Skin of body (tissue), 2 donors: ENCODE data around the gene ADGRA3. TPM values are rescaled to one million over a fixed set of nuclear protein-coding genes. Genes with fewer than 3 reads are reported as not detected.

Experiments used
- DNase-seq: peaks from one replicate; lab custom pipeline; 2025; lab: John Stamatoyannopoulos, UW
- total RNA-seq: library from RNA; depleted of rRNA; stranded (reverse); fragments of >200 nt; gene quantifications from one replicate; pipeline ENCODE4 v1.2.3, GENCODE V29; 2014

Gene ADGRA3
- total RNA-seq, 1 donor from 2014 or later = 54.9 TPM

- DNase-seq = no peak
These were observed 7.5 kb downstream of the ADGRA3 start for GRCh38 chr4:22508376-22508775.

DNA sequence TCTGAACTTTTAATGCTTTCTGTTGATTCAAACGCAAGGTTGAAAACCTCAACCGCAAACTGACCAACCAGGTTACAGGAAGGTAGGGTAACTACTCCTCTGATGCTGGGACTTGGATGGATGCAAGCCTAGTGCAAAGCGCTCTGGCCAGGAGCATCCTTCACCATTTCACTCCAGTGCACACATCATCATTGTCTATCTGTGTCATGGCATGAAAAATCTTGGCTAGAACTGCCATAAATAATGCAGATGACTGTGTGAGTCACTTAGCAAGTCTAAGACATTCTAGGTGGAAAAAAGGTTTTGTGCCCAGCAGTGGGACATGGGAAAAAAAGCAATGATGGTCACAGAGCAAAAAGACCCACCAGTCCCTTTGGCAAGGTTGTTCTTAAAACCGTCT is 10.9 kb downstream of the ADGRA3 start:
- DNase-seq = no peak

DNA sequence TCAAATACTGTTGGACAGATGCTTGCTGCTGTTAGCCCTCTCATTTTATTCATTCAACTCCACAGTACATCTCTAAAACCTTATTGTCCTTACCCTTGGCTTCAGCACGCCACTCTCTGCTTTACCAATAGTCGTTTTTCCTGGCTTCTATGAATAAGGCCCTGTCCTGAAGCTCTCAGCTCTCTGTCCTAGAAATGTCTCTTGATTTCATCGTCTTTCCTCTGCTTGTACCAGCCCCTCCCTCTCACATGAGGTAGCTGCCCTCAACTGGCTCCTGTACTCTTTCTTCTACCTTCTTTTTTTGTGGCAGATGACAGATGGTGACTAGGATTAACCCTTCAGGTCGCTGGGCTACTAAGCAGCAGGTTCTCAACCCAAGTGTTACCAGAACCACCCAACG is 11.4 kb downstream of the ADGRA3 start:
- DNase-seq = no peak

- no peak for DNase-seq
These were observed 12.7 kb downstream of the ADGRA3 start for GRCh38 chr4:22502895-22503814.

DNA sequence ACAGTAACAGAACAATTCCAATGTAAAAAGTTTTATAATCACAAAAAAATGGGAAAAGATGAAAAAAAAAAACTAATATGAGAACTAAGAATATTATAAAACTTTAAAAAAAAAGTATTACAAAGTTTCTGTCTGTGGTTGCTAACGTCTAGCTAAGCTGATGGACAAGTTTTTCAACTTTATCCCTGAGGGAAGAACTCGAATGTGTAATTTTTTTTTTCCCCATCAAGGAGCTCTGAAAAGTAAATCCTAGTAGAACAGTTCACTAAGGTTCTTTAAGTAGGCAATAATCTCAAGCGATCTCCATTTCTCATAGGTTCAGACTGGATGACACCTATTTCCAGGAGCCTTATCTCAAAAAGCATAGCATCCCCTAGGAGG is 14.2 kb downstream of the ADGRA3 start:
- no peak for DNase-seq

DNA sequence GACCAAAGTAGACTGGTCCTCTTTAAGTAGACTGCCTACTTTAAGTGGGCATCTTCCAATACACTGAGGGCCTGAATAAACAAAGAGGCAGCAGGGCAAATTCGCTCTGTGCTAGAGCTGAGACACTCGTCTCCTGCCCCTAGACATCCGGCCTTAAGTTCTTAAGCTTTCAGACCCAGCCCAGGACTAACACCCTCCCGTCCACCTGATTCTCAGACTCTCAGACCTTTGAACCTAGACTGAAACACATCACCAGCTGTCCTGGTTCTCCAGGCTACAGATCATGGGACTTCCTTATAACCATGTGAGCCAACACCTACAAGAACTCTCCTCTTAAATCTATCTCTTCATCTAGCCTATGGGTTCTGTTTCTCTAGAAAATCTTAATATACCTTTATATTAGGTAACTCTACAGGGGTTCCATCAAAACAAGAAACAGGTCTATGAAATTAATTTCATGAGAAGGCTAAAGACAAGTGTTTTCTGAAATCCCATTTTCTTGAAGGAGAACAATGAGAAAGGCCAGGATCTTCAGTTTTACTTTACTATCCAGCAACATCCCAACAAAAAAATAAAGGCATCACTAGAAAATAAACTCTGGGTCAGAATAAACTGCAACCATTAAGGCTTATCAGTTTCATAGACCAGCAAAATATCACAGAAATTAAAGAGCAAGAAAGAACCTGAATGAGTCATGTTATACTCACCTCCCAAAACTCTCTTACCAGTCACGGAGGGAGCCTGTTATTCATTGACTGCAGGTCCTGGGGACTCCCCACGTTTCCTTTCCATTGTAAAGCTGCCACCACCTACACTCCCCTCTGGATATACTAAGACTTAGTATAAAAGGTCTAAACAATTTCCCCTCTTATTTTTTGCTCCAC is 14.8 kb downstream of the ADGRA3 start:
- DNase-seq = no peak

GRCh38 chr4:22500128-22500611 is 15.7 kb downstream of the ADGRA3 start:
- no peak for DNase-seq

DNA sequence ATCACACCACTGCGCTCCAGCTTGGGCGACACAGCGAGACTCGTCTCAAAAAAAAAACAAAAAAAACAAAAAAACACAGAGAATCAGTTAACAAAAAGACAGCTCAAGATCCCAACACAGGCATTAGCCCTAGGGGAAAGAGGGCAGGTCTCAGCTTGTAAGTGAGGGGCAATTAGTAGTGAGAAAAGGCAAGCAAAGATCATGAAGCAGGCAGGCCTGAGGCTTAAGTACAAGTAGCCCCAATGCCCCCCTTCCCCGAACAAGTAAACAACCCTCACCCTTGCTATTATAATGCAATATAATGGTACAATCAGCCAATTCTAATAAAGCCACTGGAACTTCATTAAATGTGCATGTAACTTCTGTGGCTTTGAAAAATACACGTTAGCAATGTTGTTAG is 17.0 kb downstream of the ADGRA3 start:
- DNase-seq = no peak

DNA sequence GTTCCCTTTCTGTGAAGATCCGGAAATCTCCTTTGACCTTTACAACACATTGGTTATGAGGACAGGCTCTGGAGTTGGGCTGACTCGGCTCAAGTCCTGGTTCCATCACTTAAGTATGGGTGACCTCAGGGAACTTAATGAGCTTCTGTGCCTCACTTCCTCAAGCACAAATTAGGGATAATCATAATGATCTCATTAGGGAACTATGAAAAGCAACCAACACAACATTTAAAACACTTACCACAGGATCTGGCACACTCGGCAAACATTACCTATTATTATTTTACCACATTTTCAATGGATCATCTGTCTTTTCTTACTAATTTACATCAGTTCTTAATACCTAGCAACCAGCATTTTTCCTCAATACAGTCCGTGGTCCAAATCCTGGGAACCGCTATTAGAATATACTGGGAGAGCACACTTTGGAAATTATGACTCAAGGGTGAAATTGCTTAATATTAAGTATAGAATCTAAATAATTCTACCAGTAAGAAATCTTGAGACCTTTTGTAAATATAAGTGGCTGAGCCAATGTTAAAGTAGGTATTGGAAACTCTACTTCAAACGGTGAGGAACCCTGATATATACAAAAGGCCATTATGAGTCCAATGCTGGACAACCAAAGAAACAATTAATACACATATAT is 19.6 kb downstream of the ADGRA3 start:
- DNase-seq = no peak

- DNase-seq = no peak
These were observed 22.3 kb downstream of the ADGRA3 start for GRCh38 chr4:22493523-22493922.

DNA sequence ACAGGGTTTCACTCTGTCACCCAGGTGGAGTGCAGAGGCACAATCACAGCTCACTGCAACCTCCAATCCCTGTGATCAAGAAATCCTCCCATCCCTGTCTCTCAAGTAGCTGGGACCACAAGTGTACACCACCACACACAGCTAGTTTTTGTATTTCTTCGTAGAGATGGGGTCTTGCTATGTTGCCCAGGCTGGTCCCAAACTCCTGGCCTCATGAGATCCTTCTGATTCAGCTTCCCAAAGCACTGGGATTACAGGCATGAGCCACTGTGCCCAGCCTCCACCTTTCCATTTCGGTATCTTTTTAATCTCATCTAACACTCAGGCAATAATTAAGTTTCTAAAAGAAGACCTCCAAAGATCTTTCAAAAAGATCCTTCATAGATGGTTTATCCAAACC is 22.9 kb downstream of the ADGRA3 start:
- no peak for DNase-seq

DNA sequence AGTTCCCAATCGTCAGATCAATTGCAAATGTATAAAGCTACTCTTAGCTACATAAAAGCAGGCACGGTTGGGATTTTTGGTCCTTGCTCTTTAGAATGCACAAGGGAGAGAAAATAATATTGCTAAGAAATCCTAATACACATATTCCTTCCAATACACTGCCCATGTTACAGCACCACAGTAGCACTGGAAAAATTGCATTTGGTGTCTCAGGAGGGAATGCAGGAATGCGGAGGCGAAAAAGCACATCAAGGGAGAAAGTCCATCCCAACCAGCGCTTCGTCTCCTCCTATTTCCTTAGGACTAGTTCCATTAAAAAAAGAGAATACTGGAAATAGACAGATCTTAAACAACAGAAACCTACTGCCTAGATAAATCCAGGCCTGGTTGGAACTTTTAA is 23.9 kb downstream of the ADGRA3 start:
- DNase-seq = no peak

DNA sequence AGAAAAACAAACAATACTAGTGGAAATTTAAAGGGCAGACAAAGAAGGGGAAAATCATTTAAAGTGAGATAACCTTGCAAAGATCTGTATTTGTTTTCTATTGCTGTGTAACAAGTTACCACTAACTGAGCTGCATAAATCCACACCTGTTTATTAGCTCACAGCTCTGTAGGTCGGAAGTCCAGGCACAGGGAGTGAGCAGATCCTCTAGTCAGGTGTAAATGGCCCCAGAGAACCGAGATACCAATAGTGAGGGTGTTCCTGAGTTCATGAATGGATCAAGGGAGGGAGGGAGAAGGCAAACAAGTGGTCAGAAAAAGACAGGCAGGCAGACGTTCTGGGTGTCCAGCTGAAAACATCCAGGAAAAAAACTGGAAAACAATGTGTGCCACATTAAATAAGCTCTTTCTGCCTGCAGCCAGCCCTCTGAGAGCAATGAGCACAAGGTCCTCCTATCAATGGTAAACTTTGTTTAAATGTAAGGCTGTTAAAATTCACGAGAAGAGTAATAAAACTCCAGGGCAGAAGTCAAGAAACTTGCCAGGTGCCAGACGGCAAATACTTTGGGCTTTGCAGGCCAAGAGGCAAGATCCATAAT is 25.0 kb downstream of the ADGRA3 start:
- DNase-seq = no peak

GRCh38 chr4:22488106-22488505 is 27.8 kb downstream of the ADGRA3 start:
- DNase-seq = no peak

GRCh38 chr4:22487328-22487727 is 28.5 kb downstream of the ADGRA3 start:
- no peak for DNase-seq

DNA sequence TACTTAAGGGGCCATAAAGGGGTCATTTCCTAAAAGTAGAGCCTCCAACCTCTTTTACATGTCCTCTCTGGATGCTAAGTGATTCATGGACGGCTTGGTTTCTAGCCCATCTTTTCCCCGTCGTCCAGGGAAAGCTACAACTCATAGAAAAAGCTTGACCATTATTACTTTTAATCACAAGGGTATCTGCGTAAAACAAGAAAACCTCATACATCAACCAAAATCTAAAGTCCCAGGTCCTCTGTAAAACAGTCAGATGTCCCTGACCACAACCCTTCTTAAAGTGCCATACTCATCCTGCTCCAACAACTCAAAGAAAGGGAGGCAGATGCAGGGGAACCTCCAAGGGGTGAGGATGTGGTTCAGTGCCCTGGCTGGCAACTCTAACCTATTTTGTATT is 29.6 kb downstream of the ADGRA3 start:
- DNase-seq = no peak

- no peak for DNase-seq
These were observed 30.1 kb downstream of the ADGRA3 start for GRCh38 chr4:22485737-22486136.

GRCh38 chr4:22483551-22483981 is 32.3 kb downstream of the ADGRA3 start:
- no peak for DNase-seq

DNA sequence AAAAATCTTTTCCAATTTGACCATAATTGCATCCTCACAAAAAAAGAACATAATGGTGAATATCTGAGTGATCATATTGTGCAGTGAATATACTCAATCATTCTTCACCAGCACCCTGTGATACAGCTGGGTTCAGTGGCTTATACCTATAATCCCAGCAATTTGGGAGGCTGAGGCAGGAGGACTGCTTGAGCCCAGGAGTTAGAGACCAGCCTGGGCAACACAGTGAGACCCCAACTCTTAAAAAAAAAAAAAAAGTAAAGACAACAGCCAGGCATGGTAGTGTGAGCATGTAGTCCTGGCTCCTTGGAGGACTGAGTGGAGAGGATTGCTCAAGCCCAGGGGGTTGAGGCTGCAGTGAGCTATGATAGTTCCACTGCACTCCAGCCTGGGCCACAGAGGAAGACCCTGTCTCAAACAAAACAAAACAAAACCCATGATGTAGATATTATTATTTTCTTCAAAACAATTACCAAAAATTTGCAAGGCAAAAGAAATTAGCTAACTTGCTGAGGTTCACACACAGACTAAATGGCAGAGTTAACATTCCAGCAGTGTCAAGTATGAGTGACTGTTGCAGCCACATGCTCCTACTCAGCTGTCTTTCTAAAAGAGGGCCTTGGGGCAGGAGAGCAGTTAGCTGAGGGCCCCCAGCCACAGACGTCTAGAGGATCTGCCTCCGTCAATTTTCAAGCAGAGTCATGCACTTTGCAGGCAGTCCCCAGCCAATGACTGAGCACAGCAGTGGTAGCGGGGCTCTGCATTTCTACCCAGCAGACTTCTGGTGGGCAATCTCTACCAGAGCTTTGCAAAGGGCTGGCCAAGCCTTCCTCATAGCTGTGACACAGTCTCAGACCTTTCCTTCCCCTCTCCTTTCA is 33.4 kb downstream of the ADGRA3 start:
- DNase-seq = no peak

DNA sequence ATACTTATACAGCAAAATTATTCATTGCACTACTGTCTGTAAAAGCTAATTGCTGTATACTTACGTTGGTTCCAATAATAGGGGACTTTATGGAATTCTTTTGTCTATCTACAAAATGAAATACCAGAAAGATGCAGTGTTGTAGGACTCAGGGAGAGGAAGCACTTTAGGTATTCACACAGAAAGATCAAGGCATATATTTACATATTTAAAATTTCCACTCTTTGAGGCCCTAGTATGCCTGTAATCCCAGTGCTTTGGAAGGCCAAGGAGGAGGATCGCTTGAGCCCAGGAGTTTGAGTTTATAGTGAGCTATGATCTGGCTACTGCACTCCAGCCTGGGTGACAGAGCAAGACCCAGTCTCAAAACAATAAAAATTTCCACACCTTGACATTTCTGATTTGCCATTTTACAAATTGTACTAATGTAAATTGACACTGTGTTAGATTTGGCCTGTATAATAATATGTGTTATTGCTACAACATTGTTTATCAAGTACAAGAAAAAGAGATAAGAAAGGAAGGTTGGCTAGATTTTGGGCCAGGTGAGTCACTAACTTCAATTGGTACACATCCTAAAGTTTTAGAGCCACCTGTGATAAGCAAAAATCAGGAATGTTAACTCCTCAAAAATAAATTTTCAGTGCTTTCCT is 35.1 kb downstream of the ADGRA3 start:
- no peak for DNase-seq
